Right renal pelvis (tissue), 4 donors: Measurements from ENCODE around the gene HELQ. TPM values are rescaled to one million over a fixed set of nuclear protein-coding genes. Genes with fewer than 3 reads are reported as not detected.
"Not testable (repeated sequence)": the region's sequence is repeated elsewhere in the genome, so short reads cannot be mapped to it uniquely, and the experiment has no call there.

Experiments
- DNase-seq, 4 donors: peaks; one replicate each; pipeline ENCODE4 v3.0.0-alpha.2; 2013; ENCODE audit warnings: low read depth in 4 of 4, low spot score in 3 of 4, missing footprints in 1 of 4
- polyA plus RNA-seq, 4 donors: library from polyadenylated mRNA; unstranded; fragments of 120-200 nt; gene quantifications; one replicate each; pipeline ENCODE4 v1.2.1, GENCODE V29; 2013; ENCODE audit not compliant: insufficient read length in 4 of 4

HELQ gene
- polyA plus RNA-seq, 4 donors = 18.4 to 19.6 (median 19.0) TPM

GRCh38 chr4:83438719-83439118 lies 16.9 kb downstream of the HELQ start:
- no peak for DNase-seq

- no peak for DNase-seq
These were observed 18.9 kb downstream of the HELQ start for GRCh38 chr4:83436680-83437079.

GRCh38 chr4:83431200-83431599 lies 24.4 kb downstream of the HELQ start:
- no peak for DNase-seq

DNA sequence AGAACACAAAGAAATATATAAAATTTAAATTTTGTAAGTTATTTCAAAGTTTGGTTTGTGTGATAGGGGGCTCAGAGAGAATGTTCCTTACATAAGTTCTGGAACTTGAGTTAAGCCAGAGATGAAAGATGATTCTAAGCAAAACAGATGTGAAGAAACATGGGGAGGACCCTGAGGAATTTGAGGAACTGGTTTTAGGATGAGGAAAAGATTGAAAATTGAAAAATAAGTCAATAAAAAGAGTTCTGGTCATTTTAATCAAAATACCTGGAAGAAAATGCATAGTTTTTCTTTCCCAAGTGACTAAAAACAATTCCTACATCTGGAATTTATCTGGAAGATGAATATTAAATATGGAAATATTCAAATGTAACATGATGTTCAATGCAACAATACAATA lies 37.4 kb downstream of the HELQ start:
- no peak for DNase-seq

DNA sequence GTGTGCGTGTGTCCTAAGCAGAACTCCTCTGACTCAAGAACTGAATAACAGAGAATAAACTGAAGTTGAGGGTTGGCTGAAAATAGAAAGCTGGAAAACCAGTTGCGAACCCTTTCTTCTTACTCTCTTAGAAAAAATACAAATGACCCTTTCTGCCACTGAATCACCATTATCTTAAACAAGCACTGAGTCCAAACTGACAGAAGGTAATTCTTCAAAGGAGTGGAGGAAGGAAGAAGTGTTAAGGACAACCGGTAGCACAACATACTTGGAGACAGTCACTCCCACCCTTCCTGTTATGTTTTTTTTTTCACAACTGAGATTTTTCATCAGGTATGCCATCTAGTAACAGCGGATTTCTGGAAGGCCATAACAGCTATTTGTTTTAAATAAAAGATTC lies 38.1 kb downstream of the HELQ start:
- DNase-seq = no peak

DNA sequence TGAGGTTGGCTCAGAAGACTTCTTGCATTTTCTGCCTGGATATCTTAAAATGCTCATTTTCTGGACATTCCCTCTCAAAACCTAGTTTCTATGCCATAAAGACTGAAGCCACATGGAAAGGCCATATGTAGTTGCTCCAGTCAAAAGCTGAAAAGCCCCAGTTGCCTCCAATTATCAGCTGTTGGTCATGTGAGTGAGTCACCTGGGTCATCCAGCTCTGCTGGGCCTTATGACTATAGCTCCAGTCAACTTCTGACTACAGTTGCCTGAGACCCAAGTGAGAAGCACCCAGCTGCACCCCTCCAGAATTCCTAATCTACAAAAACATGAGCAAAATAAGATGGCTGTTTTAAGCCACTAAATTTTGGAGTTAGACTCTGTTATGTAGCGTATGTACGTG lies 41.9 kb downstream of the HELQ start:
- no peak for DNase-seq

DNA sequence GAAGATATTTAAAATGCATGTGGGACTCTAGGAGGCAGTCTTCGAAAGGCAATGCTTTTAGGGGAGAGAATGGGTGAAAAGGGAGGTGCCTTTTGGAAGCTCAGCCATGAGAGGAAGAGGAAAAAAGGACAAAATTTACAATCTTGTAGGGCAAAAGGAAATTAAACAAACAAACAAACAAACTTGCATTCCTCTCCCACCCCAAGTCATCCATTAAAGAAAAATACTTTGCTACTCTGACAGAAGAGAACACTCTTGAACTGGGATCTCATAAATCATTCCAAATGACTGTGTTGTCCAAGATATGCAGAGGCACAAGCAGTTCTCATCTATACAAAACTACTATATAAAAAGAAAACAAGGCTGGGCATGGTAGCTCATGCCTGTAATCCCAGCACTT lies 46.7 kb downstream of the HELQ start:
- DNase-seq = peak; percentile 35 to 63 (median 51)

- DNase-seq = no peak
These were observed 49.5 kb downstream of the HELQ start for GRCh38 chr4:83405844-83406816.

DNA sequence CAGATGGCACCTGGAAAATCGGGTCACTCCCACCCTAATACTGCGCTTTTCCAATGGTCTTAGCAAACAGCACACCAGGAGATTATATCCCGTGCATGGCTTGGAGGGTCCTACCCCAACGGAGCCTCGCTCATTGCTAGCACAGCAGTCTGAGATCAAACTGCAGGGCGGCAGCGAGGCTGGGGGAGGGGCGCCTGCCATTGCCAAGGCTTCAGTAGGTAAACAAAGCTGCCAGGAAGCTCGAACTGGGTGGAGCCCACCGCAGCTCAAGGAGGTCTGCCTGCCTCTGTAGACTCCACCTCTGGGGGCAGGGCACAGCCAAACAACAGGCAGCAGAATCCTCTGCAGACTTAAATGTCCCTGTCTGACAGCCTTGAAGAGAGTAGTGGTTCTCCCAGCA lies 57.5 kb downstream of the HELQ start:
- DNase-seq = not testable (repeated sequence)

DNA sequence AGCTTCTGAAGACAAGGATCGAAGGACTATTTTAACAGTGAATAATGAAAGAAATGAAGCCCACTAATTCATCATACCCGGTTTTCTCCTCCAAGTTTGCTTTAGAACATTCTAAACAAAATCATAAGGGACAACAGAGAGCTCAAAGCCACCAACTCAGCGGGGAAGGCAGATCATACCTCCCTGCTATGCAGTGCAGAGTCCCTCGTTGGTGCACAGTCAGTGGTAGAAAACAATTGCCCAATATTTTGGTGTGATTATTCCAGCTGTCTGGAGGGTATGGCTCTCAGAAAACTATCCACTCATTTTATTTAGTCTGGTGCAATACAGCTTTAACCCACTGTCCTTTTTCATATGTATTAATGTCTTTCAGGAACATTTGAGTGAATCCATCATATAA lies 61.7 kb downstream of the HELQ start:
- DNase-seq = no peak

DNA sequence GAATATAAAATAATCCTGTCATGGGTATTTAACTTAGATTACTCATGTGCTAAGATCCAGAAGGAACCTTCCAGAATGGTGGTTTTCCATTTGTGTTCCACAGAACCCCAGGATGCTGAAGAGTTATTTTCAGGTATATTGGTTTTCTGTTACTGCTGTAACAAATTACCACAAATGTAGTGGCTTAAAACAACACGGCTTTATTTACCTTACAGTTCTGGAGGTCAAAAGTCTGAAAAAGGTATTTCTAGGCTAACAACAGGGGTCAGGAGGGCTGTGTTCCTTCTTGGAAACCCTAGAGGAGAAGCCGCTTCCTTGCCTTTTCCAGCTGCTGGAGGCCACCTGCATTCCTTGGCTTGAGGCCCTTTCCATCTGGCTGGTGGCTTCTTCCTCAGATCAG lies 63.1 kb downstream of the HELQ start:
- DNase-seq = no peak

GRCh38 chr4:83390944-83391343 lies 64.7 kb downstream of the HELQ start:
- DNase-seq = no peak

GRCh38 chr4:83389756-83390505 lies 65.7 kb downstream of the HELQ start:
- no peak for DNase-seq

DNA sequence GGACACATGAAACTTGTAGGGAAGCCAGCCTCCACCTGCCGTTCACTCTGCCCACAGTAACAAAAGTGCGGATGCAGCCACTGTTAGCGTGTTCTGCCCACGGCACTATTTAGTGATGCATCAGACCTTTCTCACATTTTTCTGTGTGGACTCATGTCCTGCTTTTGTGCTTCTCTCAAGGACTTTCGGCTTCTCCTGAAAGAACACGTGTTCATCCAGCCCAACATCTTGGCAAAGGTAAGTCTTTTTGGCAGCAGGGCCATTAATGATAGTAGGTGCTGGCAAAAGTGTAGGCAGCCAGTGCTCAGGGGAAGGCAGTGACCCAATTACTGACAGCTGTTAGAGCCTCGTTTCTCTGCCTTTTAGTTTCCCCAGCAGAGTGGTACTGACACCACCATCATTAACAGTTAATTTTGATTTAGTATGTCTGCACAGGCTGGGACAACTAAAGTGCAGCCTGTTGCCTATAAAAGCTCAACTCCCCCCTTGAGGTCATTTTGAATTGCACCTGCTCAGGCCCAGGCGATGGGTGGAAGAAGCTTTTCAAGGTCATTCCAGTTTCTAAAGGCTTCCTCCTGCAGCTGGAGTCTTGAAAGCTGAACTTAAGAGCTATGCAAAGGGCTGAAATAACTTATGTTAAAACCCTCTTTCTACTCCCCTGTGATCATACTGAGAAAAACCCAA lies 66.4 kb downstream of the HELQ start:
- DNase-seq = no peak

- no peak for DNase-seq
These were observed 67.3 kb downstream of the HELQ start for GRCh38 chr4:83388313-83388676.

DNA sequence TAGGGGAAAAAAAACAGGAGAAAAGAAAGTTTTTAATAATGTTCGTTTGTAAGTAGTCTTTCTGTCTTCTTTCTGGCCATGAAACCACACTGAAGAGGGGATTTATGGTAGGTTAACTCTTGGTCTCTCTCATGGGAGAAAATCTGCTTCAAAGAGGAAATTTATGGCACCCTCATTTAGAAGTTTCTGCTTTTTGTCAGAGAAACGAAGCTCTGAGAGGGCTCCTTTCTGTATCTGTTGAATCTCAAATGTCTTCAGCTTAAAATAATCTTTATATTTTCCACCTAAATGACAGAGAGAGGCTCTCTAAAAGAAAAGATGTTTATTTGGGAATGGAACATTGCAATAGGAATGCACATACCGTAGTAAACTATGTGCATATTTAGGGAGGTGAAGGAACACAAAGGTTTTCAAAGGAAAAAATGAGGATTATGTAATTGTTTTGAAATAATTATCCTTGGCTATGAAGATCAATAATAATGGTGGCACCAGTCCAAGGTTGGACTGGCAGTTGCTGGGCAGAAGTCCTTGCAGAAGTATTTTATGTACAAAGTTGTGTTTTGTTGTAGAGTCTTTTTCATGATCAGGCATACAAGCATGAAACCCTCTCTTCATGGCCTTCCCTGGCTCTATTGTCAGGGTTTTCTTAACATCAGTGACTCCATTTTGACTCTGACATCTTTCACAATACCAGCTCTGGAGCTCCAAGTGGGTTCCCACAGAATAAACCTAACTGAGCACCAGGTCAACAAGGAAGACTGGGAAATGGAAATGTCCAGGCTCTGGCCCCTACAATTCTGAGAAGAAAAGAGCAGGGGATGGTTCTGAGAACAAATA lies 67.9 kb downstream of the HELQ start:
- no peak for DNase-seq

- DNase-seq = no peak
These were observed 68.6 kb downstream of the HELQ start for GRCh38 chr4:83387012-83387411.

DNA sequence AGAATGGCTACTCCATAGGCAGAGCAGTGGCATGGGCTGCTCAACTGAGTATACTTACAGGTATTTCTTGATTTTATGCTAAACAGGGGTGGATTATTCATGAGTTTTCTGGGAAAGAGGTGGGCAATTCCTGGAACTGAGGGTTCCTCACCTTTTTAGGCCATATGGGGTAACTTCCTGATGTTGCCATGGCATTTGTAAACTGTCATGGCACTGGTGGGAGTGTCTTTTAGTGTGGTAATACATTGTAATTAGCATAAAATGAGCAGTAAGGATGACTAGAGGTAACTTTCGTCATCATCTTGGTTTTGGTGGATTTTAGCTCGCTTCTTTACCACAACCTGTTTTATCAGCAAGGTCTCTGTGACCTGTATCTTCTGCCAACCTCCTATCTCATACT lies 72.8 kb downstream of the HELQ start:
- no peak for DNase-seq

- no peak for DNase-seq
These were observed 74.5 kb downstream of the HELQ start for GRCh38 chr4:83381173-83381572.

DNA sequence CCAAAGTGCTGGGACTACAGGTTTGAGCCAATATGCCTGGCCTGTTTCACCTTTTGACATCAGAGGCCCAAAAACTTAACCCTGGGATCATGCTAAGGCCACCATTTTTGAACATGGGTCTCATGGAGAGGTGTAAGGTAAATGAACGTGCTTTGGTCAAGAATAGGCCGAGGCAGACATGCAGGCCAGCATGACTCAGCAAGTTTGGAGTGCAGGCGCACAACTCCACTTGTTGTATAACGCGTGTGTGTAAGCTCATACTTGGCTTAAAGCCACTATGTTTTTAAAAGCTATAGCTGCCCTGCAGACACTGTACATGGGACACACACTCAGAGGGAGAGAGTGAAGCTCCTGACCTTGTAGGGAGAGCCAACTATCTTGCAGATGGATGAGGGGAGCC lies 77.2 kb downstream of the HELQ start:
- DNase-seq = no peak
